Activated CD8-positive, alpha-beta memory T cell treated with anti-CD3 and anti-CD28 coated beads, Interleukin-2, amount 50 U/mL, for 48 hours (primary cell): ENCODE data around the gene ZFAND2A.

Experiments
- DNase-seq: peaks from one replicate; pipeline ENCODE4 v3.0.0-alpha.2; 2020

The ZFAND2A gene

DNA sequence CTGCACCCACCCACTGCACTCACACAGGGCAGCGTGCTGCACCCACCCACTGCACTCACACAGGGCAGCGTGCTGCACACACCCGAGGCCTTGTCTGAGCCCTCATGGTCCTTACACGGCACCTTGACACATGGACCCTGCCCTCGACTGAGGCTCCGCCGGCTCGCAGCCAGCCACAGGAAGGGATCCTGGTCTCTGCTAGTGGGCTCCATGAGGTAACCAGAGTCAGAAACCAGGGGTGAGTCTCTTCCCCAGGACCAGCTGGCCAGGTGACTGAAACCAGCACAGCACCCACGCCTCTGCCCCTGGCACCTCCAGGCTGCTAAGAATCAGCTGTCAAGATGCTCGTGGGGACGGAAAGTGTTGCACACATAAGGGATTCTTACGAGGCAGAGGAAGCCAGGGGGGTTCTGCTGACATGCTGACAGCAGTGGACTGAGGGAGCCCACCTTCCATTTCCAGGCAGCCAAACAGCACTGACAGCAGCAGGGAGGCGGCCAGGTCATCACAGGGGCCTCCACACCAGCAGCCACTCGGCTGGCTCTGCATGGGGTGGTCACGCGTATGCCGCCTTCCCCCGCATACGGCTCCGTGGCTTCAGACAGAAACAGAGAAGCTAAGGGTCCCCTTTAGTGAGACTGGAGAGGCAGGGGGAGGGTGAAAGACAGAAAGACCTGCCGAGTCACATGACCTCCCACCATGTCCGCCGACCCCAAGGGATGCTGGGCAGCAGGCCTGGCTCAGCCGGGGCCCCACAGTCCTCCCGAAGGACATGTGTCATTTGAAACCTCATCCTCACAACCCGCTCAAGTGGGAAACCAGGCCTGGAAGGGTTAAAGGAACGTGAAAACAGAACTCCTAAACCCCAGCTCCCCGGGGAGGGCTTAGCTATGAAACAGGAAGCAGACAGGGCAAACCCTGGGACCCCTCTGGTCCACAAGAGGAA lies 37.8 kb downstream of the ZFAND2A start:
- no peak for DNase-seq

DNA sequence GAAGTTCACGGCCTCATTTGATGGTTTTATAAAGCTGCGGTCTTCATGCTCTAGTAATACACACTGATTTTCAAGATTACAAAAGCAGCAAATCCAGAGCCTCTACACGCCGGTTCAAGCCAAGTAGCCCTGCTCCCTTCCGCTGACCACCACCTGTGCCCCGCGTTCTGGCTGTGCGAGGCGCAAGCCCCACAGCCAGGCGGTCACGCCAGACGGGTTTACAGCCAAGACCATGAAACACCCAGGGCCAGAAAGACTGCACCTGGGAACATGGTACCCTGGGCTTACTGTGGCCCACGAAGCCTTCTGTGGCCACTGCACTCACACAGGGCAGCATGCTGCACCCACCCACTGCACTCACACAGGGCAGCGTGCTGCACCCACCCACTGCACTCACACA lies 38.5 kb downstream of the ZFAND2A start:
- DNase-seq, result no peak

- no peak for DNase-seq
Measured at GRCh38 chr7:1120791-1121190, 39.2 kb downstream of the ZFAND2A start.

- no peak for DNase-seq
Measured at GRCh38 chr7:1119201-1119600, 40.8 kb downstream of the ZFAND2A start.

DNA sequence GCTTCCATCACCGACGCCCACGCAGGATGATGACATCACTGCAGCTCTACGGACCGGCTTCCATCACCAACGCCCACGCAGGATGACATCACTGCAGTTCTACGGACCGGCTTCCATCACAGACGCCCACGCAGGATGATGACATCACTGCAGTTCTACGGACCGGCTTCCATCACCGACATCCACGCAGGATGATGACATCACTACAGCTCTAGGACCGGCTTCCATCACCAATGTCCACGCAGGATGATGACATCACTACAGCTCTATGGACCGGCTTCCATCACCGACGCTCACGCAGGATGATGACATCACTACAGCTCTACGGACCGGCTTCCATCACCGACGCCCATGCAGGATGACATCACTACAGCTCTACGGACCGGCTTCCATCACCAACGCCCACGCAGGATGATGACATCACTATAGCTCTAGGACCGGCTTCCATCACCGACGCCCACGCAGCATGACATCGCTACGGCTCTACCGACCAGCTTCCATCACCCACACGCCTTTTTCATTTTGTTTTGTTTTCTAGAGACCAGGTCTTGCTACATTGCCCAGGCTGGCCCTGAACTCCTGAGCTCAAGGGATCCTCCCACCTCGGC lies 42.6 kb downstream of the ZFAND2A start:
- DNase-seq, result no peak

DNA sequence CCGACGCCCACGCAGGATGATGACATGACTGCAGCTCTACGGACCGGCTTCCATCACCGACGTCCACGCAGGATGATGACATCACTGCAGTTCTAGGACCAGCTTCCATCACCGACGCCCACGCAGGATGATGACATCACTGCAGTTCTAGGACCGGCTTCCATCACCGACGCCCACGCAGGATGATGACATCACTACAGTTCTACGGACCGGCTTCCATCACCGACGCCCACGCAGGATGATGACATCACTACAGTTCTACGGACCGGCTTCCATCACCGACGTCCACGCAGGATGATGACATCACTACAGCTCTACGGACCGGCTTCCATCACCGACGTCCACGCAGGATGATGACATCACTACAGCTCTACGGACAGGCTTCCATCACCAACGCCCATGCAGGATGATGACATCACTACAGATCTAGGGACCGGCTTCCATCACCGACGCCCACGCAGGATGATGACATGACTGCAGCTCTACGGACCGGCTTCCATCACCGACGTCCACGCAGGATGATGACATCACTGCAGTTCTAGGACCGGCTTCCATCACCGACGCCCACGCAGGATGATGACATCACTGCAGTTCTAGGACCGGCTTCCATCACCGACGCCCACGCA lies 43.5 kb downstream of the ZFAND2A start:
- DNase-seq, result peak; percentile 73

GRCh38 chr7:1115171-1116045 lies 44.6 kb downstream of the ZFAND2A start:
- peak; percentile 73 for DNase-seq

- DNase-seq, result no peak
Measured at GRCh38 chr7:1114505-1114904, 45.5 kb downstream of the ZFAND2A start.

DNA sequence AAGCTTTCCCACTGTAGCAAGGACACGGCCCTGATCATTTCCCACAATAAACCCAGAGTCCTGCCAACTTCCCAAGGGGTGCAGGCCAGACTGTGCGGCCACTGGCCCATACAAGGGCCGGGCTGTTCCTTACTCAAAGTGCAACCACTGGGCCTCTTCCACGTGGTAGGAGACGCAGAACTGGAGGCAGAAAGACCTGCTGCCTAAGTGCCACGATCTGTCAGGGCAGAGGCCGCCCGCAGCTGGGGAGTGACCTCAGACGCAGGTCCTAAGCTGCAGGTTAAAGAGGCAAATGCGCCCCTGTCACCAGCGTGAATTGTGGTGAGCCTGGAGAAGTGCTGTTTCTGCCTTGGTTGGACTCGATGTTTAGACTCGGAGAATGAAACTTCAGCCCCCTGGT lies 45.9 kb downstream of the ZFAND2A start:
- no peak for DNase-seq

DNA sequence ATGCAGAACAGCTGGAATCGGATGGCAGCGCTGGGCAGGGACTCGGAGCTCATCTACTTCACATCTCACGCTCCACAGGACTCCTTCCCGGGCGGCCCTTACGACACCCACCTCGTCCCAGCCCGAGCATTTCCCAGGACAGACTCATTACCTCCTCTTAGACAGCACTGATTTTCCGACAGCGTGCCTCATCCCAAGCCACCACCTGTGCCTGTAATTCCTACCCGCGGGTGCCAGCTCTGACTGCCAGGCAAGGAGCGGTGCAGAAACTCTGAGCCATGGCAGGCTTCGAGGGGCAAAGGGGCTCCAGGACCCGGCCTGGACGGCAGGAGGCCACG lies 46.5 kb downstream of the ZFAND2A start:
- DNase-seq, result no peak

- no peak for DNase-seq
Measured at GRCh38 chr7:1112625-1113547, 47.1 kb downstream of the ZFAND2A start.

DNA sequence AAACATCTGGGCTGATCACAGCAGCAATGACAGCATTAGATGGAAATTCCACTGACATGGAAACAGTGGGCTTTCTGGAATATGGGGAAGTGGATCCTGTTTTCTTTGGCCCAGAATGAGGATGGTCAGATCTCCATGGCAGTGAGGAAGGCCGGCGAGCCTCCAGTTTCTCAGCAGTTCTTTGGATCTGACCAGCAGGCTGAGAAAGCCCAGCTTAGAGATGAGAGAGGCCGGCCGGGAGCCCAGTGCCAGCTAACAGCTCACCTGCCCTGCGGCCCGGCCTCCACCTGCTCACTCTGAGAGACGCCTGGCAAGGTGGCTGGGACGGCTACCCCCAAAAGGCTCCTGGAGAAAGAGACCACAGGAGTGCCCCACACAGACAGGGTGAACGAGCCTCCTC lies 47.9 kb downstream of the ZFAND2A start:
- no peak for DNase-seq

- DNase-seq, result no peak
Measured at GRCh38 chr7:1111156-1111555, 48.8 kb downstream of the ZFAND2A start.

DNA sequence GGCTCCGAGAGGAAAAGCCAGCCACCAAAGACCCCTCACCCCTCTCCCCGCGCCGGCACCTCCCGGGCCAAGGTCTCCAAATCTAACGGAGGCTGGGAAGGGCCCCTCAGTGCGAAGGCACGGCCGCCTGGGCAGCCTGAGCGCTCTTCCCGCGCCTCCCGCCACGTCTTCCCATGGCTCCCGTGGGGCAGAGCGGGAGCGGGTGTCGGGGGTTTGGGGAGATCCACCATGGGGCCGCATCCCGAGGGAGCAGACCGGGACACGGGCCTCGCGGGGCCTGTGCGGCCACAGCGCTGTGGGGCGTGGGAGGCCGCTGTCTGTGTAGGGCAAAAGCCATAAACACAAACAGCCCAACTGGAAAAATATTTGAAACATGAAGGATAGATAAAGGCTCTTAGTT lies 49.6 kb downstream of the ZFAND2A start:
- DNase-seq, result no peak

DNA sequence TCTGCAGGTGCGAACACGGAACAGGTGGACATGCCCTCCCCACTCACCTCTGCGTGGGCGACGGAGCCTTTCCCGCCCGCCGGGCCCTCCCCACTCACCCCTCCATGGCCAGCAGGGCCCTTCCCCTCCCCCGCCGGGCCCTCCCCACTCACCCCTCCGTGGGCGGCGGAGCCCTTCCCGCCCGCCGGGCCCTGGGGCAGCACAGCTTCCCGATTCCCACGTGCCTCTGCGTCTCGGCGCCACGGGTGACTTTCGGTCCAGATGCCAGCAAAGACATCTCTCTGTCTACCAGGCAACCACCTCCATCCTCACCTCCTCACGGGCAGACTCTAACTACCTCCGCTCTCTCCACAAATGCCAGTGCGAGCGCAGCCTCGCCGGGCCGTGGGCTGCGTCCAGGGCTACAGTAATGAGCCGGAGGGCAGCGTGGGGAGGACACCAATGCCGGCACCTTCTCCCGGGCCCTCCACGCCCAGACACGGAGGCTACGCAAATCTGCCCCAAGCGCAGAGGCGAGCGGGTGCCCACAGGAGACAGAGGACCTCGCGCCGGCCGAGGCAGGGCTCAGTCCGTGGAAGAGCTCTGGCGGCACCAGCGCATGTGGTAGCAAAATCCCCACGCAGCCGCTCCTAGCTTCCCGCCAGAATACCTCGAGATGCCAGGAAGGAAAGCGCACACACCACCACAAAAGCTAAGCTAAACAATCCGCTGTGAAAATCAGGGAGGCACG lies 50.2 kb downstream of the ZFAND2A start:
- no peak for DNase-seq

- no peak for DNase-seq
Measured at GRCh38 chr7:1108264-1108920, 51.6 kb downstream of the ZFAND2A start.

- no peak for DNase-seq
Measured at GRCh38 chr7:1106793-1107421, 53.1 kb downstream of the ZFAND2A start.

GRCh38 chr7:1106063-1106792 lies 53.8 kb downstream of the ZFAND2A start:
- no peak for DNase-seq

GRCh38 chr7:1105189-1105588 lies 54.8 kb downstream of the ZFAND2A start:
- no peak for DNase-seq
